Measurements from ENCODE around the gene CDX1. TPM values are rescaled to one million over a fixed set of nuclear protein-coding genes. Genes with fewer than 3 reads are reported as not detected.

CDX1 gene
- total RNA-seq, 4 donors from 2014 or later = not detected

DNA sequence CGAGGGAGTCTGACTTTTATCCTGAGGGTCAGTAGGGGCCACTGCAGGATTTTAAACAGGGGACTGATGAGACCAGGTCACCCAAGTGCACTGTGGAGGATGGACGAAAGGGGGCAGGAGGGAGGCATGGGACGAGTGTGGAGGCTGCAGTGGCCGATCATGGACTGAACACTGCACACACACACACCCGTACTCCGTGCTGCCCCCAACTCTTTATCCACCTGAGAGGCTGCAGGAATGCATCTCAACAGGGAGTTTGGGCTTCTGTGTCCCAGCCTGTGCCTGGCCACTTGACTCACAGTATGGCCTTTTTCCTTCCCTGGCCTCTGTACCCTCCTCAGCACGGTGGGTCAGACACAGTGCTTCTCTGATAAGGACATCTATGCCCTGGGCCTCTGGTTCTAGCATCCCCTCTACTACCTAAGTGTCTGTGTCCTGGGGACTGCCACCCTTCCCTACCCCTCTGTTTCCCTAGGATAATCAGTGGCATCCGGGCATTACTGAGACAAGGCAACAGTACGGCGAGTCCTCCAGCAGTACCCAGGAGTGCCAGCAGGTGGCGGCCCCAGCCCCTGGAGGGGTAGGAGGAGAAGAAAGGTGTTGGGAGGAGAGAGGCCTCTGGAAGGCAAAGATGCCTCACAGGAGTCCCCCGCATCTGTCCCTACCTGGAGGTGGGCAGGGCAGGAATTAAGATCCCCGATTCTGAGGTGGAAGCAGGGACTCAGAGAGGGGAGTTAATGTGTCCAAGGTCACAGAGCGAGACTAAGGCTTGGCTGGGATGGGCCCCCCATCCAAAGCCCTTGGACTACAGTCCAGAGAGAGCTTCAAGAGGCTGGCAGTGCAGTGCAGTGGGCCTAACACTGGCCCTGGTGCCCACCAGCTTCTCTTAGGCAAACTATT lies 5.1 kb upstream of the CDX1 start:
- Histone ChIP-seq H3K36me3 (no peaks in the 10 kb centered on the region), H3K9me3 (no peaks in the 10 kb centered on the region), H3K4me1 (peaks cover 0 to 63% (median 30%) of the 10 kb centered on the region in 3 donors), H3K27ac (peak overlapping the region in 3 of 4 donors; percentile 72 to 90 (median 89)), H3K27me3 (peaks cover 4% of the 10 kb centered on the region), H3K4me3 (no peak overlapping the region)
- peak; percentile 71 for ATAC-seq
- 47 to 54% methylated on average over 8 of the region's 14 CpGs for WGBS, 2 donors (ENCODE audit: low coverage in 1 of 2)
- TF ChIP-seq, protein P1, sequence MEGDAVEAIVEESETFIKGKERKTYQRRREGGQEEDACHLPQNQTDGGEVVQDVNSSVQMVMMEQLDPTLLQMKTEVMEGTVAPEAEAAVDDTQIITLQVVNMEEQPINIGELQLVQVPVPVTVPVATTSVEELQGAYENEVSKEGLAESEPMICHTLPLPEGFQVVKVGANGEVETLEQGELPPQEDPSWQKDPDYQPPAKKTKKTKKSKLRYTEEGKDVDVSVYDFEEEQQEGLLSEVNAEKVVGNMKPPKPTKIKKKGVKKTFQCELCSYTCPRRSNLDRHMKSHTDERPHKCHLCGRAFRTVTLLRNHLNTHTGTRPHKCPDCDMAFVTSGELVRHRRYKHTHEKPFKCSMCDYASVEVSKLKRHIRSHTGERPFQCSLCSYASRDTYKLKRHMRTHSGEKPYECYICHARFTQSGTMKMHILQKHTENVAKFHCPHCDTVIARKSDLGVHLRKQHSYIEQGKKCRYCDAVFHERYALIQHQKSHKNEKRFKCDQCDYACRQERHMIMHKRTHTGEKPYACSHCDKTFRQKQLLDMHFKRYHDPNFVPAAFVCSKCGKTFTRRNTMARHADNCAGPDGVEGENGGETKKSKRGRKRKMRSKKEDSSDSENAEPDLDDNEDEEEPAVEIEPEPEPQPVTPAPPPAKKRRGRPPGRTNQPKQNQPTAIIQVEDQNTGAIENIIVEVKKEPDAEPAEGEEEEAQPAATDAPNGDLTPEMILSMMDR (IDR thresholded peaks at IDR 0.05) = peak in 3 of 4 experiments; percentile 91 to 93 (median 92)
- TF ChIP-seq EP300 (IDR thresholded peaks at IDR 0.05) = no peak

DNA sequence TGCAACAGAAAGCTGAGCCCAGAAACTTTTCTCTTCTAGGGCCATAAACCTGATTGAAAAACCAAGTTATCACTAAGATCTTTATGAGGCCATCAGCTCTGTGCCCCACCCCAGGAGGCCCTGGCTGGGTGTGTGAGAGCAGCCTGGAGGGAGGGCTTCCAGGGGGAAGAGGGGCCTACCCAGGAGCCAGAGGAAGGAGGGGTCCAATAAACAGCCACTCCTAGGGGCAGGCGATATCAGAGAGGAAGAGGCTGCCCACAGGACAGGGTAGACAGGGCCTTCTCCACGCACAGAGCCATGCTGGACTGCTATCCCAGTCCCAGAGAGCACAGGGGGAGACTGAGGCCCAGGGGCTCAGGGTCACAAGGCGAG lies 4.5 kb upstream of the CDX1 start:
- Histone ChIP-seq H3K4me1 (peaks cover 0 to 60% (median 28%) of the 10 kb centered on the region in 3 donors), H3K27ac (peak overlapping the region in 3 of 4 donors; percentile 30 to 90 (median 89))

DNA sequence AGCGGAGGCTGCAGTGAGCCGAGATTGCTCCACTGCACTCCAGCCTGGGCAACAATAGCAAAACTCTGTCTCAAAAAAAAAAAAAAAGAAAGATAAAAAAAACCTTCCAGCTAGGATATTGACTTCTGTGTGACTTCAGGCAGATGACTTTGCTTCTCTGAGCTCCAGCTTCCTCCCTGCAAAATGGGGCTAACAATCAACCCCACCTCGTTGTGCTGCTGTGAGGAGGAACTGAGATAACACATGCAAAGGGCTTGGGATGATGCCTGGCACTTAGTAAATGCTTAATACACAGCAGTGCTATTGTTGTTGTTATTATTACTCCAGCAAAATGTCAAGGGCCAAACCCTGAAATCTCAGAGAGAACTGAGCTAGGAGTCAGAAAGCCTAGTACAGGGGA lies 3.5 kb upstream of the CDX1 start:
- ATAC-seq = no peak
- no peaks in the 10 kb centered on the region for H3K36me3 ChIP-seq
- H3K27ac ChIP-seq = peak overlapping the region in 3 of 4 donors; percentile 57 to 90 (median 76)
- H3K9me3 ChIP-seq = no peaks in the 10 kb centered on the region
- TF ChIP-seq EP300 (IDR thresholded peaks at IDR 0.05) (no peak), POLR2A (IDR thresholded peaks at IDR 0.05) (no peak), POLR2AphosphoS5 (IDR thresholded peaks at IDR 0.05) (no peak)
- TF ChIP-seq, protein P1 (IDR thresholded peaks at IDR 0.05) = no peak
- peaks cover 0 to 56% (median 24%) of the 10 kb centered on the region in 3 donors for H3K4me1 ChIP-seq
- no peak overlapping the region for H3K4me3 ChIP-seq
- H3K27me3 ChIP-seq = peaks cover 20% of the 10 kb centered on the region
- 57 to 71% methylated on average over 2 to 3 of the region's 3 CpGs for WGBS, 2 donors (ENCODE audit: low coverage in 1 of 2)

More for the DNA sequence above, 4.5 kb upstream of the CDX1 start:
- no peaks in the 10 kb centered on the region for H3K9me3 ChIP-seq
- H3K4me3 ChIP-seq = no peak overlapping the region
- no peak for ATAC-seq
- peaks cover 10% of the 10 kb centered on the region for H3K27me3 ChIP-seq
- H3K36me3 ChIP-seq = no peaks in the 10 kb centered on the region
- WGBS, 2 donors (ENCODE audit: low coverage in 1 of 2) = 88 to 92% methylated on average over 2 of the region's 3 CpGs
- TF ChIP-seq, protein P1 (IDR thresholded peaks at IDR 0.05) = no peak
- TF ChIP-seq POLR2A (IDR thresholded peaks at IDR 0.05) (no peak), EP300 (IDR thresholded peaks at IDR 0.05) (no peak), POLR2AphosphoS5 (IDR thresholded peaks at IDR 0.05) (no peak)

DNA sequence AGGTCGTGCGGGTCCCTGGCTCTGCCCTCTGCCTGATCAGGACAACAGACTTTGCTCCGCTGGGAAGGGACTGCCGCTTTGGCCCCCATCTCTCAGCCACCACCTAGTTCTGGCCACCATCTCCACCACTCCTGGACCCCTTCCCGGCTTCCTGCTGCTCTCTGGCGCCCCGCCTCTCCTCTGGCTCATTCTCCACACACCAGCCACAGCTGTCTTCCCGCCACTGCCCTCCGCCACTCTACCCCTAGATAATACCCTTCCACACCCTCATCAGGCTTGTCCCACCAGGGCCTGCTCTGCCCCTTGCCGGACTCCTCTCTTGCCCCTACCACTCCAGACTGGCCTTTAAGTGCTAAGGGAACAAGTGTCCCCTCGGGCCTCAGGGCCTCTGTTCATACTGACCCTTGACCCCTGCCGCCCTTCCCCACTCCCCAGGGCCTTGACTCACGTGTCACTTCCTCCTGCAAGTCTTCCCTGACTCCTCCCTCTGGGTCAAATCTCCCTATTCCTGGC lies 3.0 kb upstream of the CDX1 start:
- no peaks in the 10 kb centered on the region for H3K9me3 ChIP-seq
- peak; percentile 48 for ATAC-seq
- peaks cover 24% of the 10 kb centered on the region for H3K27me3 ChIP-seq
- no peak overlapping the region for H3K4me3 ChIP-seq
- 32 to 51% methylated on average over 3 to 6 of the region's 13 CpGs for WGBS, 2 donors (ENCODE audit: low coverage in 1 of 2)
- TF ChIP-seq, protein P1 (IDR thresholded peaks at IDR 0.05) = peak in 1 of 4 experiments; percentile 22
- TF ChIP-seq POLR2A (IDR thresholded peaks at IDR 0.05) = no peak
- H3K4me1 ChIP-seq = peaks cover 0 to 51% (median 21%) of the 10 kb centered on the region in 3 donors
- H3K36me3 ChIP-seq = no peaks in the 10 kb centered on the region
- peak overlapping the region in 3 of 4 donors; percentile 57 to 90 (median 76) for H3K27ac ChIP-seq
